ENCODE results near the gene FAM83D.
"Not testable (repeated sequence)": the region's sequence is repeated elsewhere in the genome, so short reads cannot be mapped to it uniquely, and the experiment has no call there.

FAM83D gene

DNA sequence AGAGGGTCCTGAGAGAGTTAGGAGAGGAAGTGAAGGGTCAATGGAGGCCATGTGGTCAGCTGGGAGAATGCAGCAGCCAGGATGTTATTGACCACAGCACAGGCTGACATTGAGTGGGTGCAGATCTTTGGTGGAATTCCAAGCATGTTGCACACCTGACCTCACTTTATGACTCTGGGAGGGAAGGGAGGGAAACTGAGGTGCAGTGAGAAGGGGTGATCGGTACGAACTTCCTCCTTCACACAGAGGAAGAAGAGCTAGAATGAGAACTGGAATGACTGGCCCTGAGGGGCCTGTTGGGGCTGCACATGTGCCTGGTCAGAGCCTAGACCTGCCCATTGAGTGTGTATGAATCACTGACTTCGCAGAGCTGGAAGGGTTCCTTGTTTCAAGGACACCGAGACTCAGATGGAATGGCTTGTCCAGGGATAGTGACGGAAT, 9.8 kb downstream of the FAM83D start:
- DNase-seq, result no peak

DNA sequence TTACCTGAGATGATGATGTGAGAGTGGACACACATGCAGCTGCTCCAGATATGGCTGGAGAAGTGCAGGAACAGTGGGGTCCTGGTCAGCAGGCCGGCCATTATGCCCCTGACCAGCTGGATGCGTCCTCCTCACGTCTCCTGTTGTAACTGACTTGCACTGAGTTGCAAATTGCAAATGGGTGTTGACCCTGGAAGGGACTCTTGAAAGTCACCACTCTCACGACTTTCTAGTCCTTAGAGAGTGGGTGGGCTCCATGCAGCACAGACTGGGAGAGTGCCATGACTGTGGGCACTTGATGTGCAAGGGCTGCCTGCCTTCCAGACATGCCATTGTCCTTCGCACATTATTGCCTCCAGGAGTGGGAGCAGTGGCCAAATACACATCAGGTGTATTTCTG, 10.8 kb downstream of the FAM83D start:
- DNase-seq, result no peak

DNA sequence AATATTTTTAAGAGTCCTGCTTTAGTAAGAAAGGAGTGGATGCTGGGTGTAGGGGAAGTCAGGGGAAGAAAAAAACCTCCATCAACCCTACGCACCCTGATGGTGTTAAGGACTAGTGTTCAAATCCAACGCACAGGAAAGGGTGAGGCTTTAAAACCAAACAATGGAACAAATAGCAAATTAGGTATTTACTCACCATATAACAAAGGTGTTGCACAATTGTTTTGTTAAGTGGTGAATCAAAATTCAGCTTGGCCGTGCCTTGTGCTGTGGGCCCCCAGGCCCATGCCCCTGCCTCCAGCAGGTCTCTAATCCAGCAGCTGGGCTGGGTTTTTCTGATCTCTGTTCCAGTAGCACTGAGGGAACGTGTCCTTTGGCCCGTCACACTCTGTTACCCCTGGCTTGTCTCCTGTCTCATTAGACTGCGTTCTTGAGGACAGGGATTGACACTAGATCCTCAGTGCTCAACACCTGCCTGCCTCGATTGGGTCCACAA, 11.8 kb downstream of the FAM83D start:
- no peak for DNase-seq

DNA sequence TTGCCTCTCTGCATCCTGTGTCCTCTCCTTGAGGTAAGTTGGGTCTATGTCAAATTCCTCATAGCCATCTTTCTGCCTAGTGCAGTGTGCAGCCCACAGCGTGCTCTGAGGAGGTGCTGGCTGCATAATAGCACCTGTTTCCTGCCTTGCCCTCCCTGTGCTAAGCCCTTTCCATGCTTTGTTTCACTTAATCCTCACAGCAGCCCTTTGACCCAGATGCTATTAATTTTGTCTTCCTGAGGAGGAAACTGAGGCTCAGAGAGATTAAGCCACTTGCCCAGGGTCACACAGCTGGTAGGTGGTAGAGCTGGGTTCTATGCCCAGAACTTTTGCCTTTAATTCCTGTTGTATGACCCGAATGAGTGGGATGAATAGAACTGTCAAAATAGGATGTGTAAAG, 13.5 kb downstream of the FAM83D start:
- no peak for DNase-seq

DNA sequence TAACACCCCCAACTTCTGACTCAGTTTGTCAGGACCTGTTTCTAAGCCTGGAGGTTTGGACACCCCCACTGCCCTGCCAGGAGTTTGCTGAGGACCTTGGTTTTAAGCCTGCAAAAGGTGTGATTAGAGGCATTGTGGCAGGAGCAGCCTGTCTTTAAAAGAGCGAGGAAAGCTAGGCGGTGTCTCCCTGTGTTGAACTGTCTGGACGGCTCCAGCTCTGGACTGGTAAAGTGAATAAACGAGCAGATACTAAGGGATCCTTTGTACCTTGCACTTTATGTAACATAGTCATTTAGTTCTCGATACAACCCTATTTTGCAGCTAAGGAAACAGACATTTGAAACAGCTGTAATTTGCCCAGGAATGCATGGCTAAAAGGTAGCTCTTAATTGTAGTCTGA, 14.4 kb downstream of the FAM83D start:
- DNase-seq, result no peak

DNA sequence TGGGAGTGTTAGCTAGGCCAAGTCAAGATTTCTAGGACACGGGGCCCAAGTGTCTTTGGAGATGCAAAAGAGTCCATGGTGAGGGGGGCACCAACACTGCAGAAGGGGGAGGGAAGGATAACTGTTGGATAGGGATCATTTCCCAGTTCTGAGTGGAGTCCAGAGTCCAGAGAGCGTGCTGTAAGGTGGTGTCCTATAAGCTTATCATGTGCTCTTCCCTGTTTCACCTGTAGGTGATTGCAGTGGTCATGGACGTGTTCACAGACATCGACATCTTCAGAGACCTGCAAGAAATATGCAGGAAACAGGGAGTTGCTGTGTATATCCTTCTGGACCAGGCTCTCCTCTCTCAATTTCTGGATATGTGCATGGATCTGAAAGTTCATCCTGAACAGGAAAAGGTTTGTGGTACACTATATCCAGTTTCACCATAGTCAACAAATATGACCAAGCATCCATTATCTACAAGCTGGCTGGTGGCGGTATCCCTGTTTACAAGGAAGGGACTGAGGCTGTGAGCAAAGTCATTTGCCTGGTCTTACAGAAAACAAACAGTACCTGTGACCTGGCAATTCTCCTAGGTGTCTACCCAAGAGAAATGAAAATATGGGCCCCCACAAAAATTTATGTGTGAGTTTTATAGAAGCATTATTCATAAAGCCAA, 15.6 kb downstream of the FAM83D start:
- DNase-seq, result no peak

DNA sequence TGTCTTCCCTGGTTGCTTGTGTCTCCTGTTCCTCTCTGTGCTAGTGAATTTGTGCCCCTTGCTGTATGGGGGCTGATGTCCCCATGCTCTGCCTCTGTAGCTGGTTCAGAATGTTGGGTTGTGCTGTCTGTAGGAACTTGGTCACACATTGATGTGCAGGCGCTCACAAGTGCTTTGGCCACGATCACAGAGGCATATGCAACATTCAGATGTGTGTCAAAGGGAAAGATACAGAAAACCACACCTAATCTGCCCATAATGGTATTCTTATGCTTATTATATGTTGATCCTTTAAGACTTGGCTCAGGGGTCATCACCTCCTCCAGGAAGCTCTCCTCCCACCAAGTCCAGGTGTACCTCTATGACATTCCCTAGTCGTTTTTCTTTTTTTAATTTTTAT, 18.8 kb downstream of the FAM83D start:
- DNase-seq, result no peak

DNA sequence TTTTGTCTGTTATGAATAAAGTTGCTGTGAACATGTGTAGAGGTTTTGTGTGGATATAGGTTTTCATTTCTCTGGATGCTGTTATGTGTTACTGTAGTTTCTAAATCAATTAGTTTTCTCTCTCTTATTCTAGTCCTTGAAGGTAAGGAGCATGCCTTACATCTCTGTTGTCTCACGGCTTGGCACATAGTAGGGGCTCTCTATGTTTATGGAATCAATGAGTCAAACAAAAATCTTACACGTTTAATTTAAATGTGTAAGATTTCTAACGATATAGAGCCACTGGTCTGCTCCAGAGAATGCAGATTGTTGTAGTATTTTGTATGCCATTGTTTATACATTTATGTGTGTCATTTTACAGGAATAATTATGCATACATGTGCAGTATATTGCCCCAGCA, 20.6 kb downstream of the FAM83D start:
- DNase-seq, result no peak

DNA sequence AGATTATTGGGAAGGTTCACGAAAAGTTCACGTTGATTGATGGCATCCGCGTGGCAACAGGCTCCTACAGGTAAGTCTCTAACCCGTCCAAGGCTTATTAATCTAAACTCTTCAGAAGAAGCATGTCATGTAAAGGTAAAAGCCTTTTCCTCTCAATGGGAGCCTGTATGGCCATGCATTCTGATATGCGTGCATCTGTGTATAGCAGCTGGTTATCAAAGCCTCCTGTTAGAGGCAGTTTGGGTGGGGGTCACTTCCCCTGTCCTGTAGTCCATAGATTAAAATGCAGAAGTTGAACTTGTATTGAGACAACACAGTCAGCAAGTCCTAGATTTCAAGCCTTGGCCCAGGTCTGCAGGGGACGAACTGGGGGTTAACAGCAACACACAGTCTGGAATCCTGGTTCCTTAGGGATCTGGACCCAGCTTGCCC, 21.7 kb downstream of the FAM83D start:
- DNase-seq, result no peak

DNA sequence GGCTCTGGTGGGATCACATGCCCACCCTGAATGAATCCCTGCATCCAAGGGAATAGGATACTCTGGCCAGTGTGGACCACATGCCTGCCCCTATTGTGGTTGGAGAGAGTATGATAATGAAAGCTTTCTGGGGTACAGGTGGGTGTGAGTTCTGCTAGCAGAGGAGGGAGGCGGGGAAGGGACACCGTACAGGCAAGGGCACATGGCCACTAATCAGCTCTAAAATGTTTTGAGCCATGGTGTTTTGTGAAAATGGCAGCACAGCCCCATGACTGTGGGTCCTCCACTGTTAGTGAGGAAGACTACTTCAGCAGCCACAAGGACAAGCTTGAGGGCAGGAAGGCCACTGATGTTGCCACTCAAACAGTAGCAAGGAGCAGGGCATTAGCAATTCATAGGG, 24.0 kb downstream of the FAM83D start:
- no peak for DNase-seq

DNA sequence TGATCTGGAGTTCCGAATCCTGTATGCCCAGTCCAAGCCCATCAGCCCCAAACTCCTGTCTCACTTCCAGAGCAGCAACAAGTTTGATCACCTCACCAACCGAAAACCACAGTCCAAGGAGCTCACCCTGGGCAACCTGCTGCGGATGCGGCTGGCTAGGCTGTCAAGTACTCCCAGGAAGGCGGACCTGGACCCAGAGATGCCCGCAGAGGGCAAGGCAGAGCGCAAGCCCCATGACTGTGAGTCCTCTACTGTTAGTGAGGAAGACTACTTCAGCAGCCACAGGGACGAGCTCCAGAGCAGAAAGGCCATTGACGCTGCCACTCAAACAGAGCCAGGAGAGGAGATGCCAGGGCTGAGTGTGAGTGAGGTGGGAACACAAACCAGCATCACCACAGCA, 25.4 kb downstream of the FAM83D start:
- no peak for DNase-seq

DNA sequence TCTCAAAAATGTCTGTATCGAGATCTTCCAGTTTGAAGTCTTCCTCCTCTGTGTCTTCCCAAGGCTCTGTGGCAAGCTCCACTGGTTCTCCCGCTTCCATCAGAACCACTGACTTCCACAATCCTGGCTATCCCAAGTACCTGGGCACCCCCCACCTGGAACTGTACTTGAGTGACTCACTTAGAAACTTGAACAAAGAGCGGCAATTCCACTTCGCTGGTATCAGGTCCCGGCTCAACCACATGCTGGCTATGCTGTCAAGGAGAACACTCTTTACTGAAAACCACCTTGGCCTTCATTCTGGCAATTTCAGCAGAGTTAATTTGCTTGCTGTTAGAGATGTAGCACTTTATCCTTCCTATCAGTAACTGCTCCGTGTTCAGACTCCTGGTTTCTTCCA, 25.9 kb downstream of the FAM83D start:
- DNase-seq, result no peak

DNA sequence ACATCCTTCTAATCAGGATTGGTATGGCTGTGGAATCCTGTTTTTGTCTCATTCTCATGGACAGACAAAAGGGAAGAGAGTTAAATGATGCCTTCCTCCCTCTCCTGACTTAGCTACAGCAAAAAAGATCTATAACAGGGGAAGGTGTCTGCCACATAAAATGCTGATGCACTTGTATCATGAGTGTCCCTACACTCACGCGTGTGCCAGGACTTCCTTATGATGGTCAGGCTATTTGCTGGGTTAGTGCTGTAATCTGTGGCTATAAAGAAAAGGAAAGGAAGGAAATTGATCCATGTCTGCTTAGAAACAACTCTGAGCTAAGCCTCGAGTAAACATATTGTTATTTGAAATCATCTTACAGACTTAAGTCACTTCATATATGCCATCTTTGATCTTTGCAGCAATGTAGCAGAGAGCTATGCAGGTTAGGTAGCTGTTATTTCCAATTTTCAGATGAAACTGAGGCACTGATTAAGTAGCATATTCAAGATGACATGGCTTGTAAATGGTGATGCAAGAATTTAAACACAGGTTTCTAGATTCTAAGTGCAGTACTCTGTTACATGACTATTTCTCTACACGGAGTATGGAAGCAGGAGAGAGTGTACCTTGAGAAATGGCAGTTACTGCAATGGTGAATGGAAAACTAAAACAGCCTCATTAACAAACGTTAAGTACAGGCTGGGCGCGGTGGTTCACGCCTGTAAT, 27.6 kb downstream of the FAM83D start:
- no peak for DNase-seq

DNA sequence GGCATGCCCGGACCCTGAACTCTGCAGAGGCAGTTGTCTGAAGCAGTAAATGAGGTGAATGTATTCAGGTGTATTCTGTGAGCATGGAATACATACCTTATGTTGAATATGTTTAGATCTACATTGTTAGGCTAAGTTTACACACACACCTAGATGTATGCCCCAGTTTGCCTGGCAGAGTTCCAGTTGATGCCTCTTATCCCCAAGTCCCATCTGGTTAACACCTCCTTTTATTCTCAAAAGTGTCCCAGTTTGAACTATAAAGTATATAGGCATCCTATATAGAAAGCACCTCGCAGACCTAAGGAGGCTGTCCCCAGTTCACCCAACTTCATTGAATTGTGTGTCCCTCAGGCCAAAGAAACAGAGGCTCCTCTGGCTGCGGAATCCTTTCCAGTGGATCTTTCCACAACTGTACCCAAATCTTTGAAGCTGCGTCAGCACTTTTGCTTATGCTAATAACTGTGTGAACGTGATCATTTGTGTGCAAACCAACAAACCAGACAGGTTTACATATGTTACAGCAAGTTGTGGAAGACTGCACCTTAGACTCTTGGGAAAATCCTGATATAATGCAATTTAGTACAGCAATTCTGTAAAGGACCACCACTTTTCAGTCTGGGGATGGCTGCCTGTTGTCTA, 31.1 kb downstream of the FAM83D start:
- no peak for DNase-seq

DNA sequence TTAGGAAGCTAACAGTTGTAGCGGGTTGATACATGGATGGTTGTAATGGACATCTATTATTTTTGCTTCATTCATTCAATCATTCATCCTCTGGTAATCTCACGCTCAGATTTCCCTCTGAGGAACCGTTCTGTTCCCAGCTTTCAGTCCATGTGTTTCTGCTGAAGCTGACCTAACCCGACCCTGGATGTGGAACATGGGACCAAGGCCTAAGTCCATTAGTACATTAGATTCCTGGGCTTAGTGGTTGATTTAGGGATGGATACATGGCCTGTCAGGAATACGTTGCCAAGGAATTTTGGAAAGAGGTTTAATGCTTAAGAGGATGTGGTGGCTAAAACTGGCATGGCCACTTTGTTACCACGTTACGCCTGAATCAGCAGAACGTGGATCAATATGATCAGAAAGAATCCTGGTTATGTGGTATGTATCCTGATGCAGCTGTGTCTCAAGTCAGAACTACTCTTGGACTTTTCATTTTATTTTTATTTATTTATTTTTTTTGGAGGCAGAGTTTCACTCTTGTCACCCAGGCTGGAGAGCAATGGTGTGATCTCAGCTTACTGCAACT, 31.8 kb downstream of the FAM83D start:
- no peak for DNase-seq

DNA sequence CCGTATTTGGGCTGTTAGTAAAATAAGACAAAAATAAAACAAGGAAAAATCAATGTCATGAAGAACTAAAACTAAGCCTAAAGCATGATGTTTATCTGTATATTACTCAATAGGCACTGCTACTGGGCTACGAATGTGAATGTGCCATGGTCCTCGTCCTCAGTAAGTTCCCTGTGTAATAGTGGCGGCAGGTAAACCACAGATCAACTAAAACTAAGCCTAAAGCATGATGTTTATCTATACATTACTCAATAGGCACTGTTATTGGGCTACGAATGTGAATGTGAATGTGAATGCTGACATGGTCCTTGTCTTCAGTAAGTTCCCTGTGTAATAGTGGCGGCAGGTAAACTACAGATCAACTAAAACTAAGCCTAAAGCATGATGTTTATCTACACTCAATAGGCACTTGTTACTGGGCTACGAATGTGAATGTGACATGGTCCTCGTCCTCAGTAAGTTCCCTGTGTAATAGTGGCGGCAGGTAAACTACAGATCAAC, 34.0 kb downstream of the FAM83D start:
- DNase-seq, result not testable (repeated sequence)

DNA sequence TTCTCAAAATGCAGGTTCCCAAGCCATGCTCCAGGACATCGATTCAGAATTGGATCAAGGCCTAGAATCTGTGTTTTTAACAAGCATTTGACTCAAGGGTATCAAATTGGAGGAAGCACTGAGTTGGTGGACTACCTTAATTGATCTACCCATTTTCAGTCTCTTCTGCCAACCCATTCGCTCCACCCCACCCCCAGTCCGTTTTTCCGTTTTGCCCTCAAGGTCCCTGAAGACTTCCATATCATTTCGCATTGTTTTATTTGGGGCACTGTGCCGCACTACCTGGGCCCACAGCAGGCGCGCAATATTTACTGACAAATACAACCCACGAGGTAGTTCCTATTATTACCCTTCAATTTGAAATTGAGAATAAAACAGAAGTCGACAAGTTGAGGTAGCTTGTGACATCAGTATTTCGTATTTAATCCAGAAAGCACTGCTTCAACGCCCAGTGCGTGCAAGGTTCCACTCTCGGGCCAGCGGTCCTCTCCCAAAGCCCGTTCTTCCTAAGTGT, 35.4 kb downstream of the FAM83D start:
- peak; percentile 11 for DNase-seq

DNA sequence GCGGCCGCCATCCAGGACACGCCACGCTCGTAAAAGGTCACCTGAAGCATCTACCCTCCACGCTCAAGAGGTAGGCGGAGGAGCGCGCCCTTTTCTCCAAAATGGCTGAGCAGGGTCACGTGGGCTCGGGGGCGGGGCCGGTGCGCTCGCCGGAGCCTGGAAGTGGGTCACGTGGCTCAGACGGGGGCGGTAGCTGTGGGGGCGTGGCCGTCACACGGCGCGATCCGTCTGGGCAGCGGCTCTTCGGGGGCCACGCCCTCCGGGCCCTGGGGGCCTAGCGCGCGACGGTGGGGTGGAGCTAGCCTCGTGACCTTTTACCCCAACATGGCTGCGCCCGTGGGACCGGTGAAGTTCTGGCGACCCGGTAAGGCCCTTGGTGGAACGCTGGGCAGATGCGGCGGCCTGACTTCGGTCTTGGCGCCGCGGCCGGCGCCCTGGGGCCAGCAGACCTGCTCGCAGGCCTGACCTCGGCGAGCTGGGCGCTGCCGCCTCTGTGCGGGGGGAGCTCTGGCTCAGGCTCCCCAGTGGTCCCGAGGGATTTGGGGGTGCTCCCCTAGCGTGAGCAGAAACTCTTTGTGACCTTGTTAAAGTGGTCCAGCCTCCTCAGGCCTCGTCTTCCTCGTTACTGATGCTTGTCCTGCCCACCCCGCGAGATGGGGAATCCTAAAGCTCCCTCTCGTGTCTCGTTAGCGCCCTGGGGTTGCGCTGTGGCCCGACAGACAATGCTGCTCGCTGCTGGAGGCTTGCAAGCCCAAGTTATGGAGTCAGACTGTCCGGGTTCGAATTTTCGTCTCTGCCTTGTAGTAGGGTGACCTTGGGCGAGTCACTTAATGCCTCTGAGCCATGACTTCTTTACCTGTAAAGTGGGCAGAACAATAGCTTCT, 36.1 kb downstream of the FAM83D start, which contains the start of gene DHX35:
DHX35 (plus strand) TSS at position 301 of the 884 bp plus-strand sequence; CDS start at position 325, 24 bp downstream.
- DNase-seq, result peak; percentile 96

DNA sequence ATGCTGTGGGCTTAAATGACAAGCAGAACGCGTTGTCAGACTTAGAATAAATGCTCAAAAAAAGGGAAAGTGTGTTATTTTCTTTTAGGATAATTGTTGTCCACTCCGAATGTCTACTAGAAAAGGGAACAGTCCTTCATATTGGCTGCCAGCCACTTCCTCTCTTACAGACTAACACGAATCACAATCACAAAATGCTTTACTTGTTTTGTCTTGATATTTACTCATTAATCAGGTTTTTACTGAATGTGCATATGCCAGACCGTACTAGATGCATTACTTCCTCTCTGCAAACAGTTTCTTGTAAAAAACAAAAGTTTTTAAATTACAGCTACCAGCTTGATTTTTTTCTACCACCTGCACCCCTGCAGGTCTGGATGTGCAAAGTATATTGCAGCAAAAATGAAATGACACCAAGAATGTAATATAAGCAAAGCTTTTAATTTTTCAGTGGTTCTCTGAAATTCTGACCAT, 36.7 kb downstream of the FAM83D start:
- no peak for DNase-seq

DNA sequence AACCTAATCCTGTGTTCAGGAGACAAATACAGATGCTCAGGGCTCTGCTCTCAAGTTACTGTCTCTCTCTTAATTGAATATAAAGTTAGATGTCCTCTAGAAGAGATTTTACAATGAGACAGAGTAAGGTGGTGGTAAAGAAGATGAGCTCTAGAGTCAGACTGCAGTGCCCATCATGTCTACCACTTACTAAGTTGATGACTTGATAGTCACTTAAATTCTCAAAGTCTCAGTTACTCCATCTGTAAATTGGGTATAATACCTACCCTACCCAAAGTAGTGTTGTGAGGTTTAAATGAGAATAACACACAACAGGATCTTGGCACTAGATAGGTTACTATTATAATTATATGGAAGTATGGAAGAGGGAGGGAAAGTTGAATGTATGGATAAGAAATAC, 37.5 kb downstream of the FAM83D start:
- DNase-seq, result no peak

DNA sequence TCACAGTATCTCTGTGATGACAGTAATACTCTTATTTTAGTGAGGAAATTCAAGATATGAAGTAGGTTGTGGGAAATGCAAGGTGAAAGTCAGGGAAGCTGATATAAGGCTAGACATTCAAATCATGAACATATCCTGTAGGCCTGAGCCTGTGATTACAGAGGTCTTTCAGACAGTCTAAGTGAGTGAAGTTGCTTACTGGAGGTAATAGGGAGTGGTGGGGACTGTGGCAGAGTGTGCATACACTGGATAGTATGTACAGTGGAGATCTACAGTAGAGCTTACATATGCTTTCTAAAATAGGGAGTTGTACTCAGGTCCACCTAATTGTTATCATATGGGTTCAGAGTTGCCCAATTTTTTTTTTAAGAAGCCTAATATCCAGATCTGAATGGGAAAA, 39.0 kb downstream of the FAM83D start:
- no peak for DNase-seq

DNA sequence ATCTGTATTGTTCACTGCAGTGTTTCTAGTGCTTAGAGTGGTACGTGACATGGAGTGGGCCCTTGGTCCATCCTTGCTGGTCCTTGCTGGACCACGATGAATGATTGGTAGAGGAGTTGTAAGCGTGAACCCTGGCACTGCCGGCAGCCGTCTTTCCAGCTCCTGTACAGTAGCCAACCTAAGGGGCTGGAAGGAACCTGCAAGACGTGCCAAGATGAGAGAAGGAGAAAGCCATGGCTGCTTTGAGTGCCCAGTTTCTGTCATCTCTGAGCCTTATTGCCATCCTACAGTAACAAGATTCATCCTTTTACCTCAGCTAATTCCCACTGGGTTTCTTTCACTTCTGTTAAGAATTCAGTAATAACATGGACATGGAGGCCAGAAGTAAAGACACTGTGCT, 41.9 kb downstream of the FAM83D start:
- DNase-seq, result no peak
